GDM1 (cell line): ENCODE data around the gene PPIP5K1.

Source experiments
- DNase-seq: peaks from one replicate; lab custom pipeline; 2025; lab: John Stamatoyannopoulos, UW

PPIP5K1 gene

DNA sequence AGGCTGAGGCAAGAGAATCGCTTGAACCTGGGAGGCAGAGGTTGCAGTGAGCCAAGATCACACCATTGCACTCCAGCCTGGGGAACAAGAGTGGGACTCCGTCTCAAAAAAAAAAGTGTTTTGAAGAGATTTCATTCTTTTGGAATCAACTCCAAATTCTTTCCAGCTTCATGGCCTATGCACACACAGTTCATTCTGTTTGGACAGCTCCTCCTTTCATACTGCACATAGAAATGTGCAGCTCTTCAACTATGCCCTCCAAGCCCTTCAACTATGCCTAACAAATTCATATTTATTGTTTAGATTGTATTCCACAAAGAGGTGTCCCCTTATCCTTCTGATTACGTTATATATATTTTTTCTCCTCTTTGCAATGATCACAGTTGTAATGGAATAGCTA lies 101.2 kb downstream of the PPIP5K1 start:
- no peak for DNase-seq

DNA sequence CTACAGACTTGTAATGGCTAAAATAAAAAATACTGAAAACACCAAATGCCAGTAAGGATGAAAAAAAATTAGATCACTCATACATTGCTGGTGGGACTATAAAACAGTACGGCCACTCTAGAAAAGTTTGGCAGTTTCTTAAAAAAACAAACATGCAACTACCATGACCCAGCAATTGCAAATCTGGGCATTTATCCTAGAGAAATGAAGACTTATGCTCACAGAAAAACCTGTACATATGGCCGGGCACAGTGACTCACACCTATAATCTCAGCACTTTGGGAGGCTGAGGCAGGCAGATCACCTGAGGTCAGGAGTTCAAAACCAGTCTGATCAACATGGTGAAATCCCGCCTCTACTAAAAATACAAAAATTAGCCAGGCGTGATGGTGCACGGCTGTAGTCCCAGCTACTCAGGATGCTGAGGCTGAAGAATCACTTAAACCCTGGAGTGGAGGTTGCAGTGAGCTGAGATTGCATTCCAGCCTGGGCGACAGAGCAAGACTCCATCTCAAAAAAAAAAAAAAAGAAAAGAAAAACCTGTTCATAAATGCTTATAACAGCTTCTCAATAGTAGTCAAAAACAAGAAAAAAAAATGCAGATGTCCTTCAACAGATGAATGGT lies 102.6 kb downstream of the PPIP5K1 start:
- DNase-seq = no peak

DNA sequence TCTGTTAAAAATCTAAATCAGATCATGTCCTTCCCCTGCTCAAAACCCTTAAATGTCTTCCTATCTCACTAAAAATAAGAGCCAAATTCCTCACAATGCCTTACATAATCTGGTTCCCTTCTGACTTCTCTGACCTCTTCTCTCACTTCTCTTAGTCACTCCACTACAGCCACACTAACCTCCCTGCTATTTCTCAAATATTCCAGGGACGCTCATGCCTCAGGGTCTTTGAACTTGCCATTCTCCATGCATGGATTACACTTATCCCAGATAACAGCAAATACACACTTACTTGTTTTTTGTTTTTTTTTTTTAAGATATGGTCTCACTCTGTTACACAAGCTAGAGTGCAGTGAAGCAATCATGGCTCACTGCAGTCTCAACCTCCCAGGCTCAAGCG lies 105.6 kb downstream of the PPIP5K1 start:
- no peak for DNase-seq
